NCI-H146 treated with DMSO at 0.1 percent for 48 hours (cell line): ENCODE data around the gene TWSG1.
"Not testable (repeated sequence)": the region's sequence is repeated elsewhere in the genome, so short reads cannot be mapped to it uniquely, and the experiment has no call there.

Experiments used
- DNase-seq: peaks from one replicate; lab custom pipeline; 2025; ENCODE audit not compliant: unreplicated experiment; lab: John Stamatoyannopoulos, UW

TWSG1 gene

DNA sequence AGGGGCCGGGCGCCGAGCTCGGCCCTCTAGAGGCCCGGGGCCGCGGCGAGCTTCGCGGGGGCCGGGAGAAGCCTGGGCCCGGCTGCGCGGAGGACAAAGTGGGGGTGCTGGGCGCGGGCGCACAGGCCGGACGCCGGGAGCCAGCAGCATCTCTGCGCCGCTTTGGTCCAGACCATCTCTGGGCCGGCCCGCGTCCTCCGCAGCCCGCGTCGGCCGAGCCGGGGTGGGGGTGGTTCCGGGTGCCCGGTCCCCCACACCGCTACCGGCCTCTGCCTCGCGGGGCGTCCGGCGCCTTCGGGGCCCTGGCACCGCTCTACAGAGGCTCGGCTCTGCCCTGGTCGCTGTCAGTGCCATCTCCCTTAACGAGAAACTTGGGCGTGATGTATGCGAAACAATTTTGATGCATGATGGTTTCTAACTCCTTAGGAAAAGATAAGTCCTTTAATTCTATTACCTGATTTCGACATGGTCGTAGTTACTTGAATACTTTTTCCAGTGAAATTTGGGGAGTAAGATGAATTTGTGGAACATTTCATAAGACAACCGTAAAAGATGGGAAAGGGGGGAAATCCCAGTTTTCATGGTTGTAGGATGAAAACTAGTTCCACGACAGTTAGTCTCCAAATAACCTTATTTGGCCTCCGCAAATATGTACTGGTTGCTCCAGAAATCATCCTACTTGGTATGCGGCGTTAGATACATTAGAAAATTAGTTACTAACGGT is 562 bp downstream of the TWSG1 start:
- DNase-seq = no peak

DNA sequence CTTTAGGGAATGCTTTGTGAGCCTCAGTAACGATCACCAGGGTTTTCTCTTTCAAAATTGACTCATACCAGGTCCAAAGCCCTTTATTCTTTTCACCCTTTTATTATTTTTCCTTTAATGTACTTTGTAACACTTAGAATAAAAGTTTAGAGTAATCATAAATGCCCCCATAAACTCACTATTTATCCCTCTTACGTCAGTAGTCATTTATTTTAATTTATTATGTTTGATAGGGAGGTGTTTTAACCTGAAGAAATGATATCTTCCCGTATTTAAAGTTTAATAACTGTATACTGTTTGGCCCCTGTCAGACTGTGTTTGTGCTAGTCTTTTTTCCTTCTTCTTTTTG is 1.1 kb downstream of the TWSG1 start:
- DNase-seq = no peak

- DNase-seq = no peak
These were observed 2.3 kb downstream of the TWSG1 start for GRCh38 chr18:9336827-9337226.

- DNase-seq = no peak
These were observed 3.3 kb downstream of the TWSG1 start for GRCh38 chr18:9337873-9338272.

- DNase-seq = no peak
These were observed 5.9 kb downstream of the TWSG1 start for GRCh38 chr18:9340472-9340871.

- DNase-seq = no peak
These were observed 9.0 kb downstream of the TWSG1 start for GRCh38 chr18:9343577-9343976.

GRCh38 chr18:9346775-9347174 is 12.2 kb downstream of the TWSG1 start:
- DNase-seq = no peak

GRCh38 chr18:9348079-9348671 is 13.6 kb downstream of the TWSG1 start:
- no peak for DNase-seq

DNA sequence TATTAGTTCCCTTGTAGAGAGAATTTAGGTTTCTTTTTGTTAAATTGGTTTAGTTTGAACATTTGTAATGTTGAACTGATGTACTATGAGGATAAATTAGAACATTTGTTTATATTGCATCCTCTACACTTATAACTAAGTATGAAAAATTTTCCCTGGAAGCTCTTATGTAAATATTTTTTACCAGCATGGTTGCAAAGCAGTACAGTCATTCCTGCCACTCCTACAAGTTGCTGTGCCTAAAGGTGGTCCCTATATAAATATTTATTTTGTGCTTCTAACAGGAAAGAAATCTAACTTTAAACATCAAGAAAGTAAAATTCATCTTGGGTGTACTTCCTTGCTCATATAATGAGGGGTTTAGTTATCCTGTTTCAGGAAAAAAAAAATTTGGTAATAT is 14.2 kb downstream of the TWSG1 start:
- no peak for DNase-seq

DNA sequence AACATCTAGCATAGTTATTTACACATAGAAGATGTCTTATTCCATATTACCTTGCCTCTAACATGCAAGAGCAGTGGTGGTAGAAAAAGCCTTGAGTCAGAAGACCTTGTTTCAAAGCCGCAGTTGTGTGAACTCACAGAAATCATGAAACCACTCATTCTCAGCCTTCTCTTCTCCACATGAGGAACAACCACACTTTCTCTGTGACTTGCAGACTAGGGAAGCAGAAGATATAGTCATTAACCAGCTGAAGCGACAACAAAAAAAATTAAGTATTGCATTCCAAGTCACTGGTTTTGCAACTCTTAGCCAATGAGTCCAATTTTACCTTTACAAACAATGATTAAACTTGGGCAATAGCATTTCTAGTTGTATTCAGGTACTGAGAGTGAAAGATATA is 19.0 kb downstream of the TWSG1 start:
- no peak for DNase-seq

DNA sequence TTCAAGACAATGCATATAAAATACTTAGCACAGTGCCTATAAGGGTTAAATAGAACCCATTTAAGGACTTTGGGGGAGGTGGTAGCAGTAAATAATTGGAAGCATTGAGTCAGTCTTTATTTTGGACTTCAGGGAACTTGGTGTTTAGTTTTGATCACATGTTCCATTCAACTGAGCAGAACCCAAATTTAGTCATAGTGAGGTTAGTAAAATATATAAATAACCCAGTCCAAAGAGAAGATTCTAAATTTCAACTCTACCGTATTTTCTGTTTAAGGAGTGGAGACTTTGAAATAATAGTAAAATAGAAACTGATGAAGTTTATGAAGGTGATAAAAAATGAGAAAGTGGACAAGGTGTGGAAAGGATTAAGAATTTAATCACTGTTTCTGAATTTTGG is 19.7 kb downstream of the TWSG1 start:
- DNase-seq = no peak

DNA sequence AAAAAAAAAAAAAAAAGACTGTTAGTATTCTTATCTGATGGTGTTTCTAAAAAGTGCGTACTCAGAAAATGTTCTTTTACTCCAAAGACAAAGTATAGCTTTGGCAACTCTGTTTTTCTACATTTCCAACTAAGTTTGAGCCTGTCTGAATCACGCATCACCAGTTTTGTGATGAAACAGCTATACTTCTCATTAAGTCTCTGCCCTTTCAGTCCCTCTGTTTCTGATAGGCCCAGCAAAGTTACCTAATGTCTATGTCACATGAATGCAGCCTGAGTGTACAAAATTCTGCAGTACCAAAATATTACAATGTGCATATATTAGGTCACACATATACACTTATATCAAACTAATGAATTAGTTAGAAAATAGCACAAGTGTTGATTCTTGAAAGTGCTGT is 22.4 kb downstream of the TWSG1 start:
- DNase-seq = no peak

DNA sequence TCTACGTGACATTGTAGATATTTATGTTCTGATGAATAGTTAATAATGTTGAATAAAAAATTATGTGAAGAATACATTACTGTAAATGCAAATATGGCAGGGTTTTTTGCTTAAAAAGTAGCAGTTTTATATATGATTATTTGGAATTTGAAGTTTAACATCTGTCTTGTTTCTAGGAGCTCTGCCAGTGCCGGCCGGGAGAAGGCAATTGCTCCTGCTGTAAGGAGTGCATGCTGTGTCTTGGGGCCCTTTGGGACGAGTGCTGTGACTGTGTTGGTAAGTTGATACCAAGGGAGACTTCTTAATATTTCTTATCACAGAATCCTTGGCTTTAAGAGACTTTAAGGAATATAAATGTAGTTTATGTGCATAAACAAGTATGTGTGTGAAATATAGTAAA is 25.2 kb downstream of the TWSG1 start:
- DNase-seq = no peak

GRCh38 chr18:9361191-9361590 is 26.6 kb downstream of the TWSG1 start:
- DNase-seq = no peak

DNA sequence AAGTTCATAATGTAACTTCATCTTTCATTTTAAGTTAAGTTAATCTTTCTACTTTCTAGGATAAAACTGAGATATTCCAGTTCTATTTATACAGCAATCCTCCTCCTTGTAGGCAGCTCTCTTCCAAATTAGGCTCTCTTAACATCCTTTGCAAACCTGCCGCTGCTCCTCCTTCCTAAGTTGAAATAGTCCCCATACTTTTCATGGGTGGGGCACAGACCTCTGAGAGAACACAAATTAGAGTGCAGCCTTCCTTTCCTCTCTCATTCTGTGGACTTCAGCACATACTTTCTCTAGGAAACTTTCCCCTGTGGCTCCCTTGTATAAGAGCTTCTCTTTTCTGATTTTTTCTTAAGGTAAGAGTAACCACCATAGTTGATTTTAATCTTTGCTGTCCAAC is 28.3 kb downstream of the TWSG1 start:
- no peak for DNase-seq

DNA sequence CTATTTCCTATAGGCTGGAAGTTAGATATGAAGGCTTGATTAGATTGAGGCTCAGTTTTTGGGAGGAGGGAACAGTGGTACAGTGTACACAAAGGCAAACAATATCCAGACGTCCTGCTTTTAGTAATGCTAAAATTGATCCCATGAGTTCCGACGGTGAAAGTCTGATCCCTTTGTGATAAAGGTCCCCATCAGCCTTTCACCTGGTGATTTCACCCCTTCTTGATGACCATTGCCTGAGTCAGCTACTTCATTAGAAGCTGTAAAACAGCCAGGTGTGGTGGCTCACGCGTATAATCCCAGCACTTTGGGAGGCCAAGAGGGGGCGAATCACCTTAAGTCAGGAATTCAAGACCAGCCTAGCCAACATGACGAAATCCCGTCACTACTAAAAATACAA is 29.7 kb downstream of the TWSG1 start:
- no peak for DNase-seq

- DNase-seq = no peak
These were observed 30.8 kb downstream of the TWSG1 start for GRCh38 chr18:9365406-9365805.

DNA sequence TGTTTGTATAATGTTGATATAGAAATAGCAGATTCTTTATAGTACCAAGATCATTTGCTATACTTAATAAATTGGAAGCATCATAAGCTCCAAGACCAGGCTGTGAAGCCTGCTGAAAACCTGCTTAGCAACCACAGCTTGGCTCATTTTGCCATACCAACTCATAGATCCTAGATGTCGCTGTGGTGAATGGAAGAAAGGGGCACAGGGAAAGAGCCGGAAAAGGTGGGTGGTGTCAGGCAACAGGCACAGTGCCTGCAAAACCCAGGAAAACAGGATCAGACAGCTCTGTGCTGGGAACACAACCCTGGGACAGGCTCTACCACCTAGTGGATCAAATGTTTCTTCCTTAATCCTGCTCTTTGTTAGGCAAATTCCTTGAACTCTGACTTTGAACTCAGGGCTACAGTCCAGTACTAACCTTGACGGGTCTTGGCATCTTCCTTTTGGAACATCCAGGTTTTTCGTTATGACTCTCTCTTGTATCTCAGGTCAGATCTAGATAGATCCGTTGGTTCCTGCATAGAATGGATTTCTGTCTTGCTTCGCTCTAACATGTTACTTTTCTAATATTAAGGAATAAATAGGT is 31.6 kb downstream of the TWSG1 start:
- no peak for DNase-seq

DNA sequence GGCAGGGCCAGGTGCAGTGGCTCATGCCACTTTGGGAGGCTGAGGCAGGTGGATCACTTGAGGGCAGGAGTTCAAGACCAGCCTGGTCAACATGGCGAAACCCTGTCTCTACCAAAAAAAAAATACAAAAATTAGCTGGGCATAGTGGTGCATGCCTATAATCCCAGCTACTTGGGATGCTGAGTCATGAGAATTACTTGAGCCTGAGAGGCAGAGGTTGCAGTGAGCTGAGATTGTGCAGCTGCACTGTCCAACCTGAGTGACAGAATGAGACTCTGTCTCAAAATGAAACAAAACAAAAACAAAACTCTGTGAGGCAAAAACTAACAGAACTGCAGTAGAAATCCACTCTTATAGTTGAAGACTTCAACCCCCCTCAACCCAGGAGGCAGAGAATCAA is 38.7 kb downstream of the TWSG1 start:
- DNase-seq = not testable (repeated sequence)

- no peak for DNase-seq
These were observed 44.5 kb downstream of the TWSG1 start for GRCh38 chr18:9379118-9379517.

DNA sequence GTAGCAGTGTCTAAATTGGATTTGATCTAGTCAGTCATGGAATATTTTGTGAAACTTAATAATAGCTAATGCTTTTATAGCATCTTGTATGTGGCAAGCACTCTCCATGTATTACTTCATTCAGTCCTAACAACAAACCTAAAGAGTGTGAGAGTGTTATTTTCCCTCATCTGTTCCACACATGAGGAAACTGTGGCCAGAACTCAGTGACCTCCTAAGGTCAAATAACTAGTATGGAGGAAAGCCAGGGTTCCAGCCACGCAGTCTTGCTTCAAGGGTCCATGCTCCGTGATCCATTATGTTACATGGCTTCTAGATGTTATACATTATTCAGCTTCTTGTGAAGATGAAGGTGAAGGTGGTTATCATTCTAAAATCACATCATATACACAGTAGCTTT is 45.5 kb downstream of the TWSG1 start:
- DNase-seq = no peak

DNA sequence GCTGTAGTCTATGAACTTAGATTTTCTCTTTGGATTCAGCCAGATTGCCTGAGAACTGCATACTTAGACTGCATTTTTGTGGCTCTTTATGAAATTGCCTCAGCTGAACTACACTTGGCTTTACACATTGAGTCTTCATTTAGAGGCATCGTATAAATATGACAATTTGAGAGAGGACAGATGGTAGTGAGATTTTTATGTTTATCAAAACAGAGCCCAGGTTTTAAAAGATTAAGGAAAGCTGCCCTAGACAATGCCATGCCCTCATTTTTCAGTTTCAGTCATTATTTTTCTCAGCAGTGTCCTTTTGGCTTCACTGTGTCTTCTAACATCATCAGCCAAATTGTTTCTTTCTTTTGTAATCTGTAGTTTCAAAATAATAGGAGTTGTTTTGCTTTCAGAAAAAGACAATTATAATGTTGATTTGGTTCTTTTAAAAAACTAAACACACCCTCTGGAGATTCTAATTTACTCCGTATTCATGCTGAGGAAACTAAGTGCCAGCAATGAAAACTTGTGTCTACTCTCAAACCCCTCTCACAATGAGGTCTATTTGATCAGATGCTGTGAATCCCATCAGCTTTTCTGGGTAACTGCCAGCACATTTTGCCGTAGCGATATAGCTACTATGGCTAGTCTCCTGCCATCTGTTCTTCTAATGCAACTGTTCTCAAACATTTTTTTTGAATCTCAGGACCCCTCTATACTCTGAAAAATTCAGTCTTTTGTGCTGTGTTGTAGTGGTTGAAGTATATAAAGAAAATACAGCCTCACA is 46.2 kb downstream of the TWSG1 start:
- peak; percentile 99 for DNase-seq
